Measurements from ENCODE around the gene CCL1.

The CCL1 gene

GRCh38 chr17:34363183-34363661, at the start of gene CCL1:
Gene CCL1 (minus strand): TSS chr17:34363233. CDS start chr17:34363161, 72 bp downstream.
- DNase-seq: no peak

- DNase-seq: no peak
These were observed 49.5 kb upstream of the CCL1 start for GRCh38 chr17:34412534-34412933.

GRCh38 chr17:34411646-34412421, 48.8 kb upstream of the CCL1 start:
- DNase-seq: no peak

GRCh38 chr17:34409352-34409751, 46.3 kb upstream of the CCL1 start:
- no peak for DNase-seq

GRCh38 chr17:34408439-34408838, 45.4 kb upstream of the CCL1 start:
- no peak for DNase-seq

GRCh38 chr17:34406226-34406625, 43.2 kb upstream of the CCL1 start:
- no peak for DNase-seq

GRCh38 chr17:34403006-34403405, 40.0 kb upstream of the CCL1 start:
- DNase-seq: no peak

- no peak for DNase-seq
These were observed 38.1 kb upstream of the CCL1 start for GRCh38 chr17:34401165-34401564.

- DNase-seq: no peak
These were observed 37.4 kb upstream of the CCL1 start for GRCh38 chr17:34400301-34400931.

GRCh38 chr17:34399725-34400124, 36.7 kb upstream of the CCL1 start:
- DNase-seq: no peak

GRCh38 chr17:34398990-34399389, 36.0 kb upstream of the CCL1 start:
- DNase-seq: no peak

- DNase-seq: no peak
These were observed 34.2 kb upstream of the CCL1 start for GRCh38 chr17:34397265-34397664.

- no peak for DNase-seq
These were observed 30.4 kb upstream of the CCL1 start for GRCh38 chr17:34393401-34393800.

- no peak for DNase-seq
These were observed 28.2 kb upstream of the CCL1 start for GRCh38 chr17:34391241-34391640.

GRCh38 chr17:34390649-34391048, 27.6 kb upstream of the CCL1 start:
- DNase-seq: no peak

- no peak for DNase-seq
These were observed 26.2 kb upstream of the CCL1 start for GRCh38 chr17:34389126-34389750.

GRCh38 chr17:34387566-34387965, 24.5 kb upstream of the CCL1 start:
- no peak for DNase-seq

GRCh38 chr17:34386697-34387550, 23.9 kb upstream of the CCL1 start:
- no peak for DNase-seq

GRCh38 chr17:34386343-34386696, 23.3 kb upstream of the CCL1 start:
- no peak for DNase-seq

GRCh38 chr17:34384822-34385605, 22.0 kb upstream of the CCL1 start:
- no peak for DNase-seq

- no peak for DNase-seq
These were observed 21.2 kb upstream of the CCL1 start for GRCh38 chr17:34384271-34384670.

GRCh38 chr17:34383216-34383615, 20.2 kb upstream of the CCL1 start:
- no peak for DNase-seq

Measured in SHP77 (cell line).